Measurements from ENCODE around the gene TRMO. TPM values are rescaled to one million over a fixed set of nuclear protein-coding genes. Genes with fewer than 3 reads are reported as not detected.

The TRMO gene
- total and polyA plus RNA-seq, 2 of the 13 experiments (the other 11 are each of a cell fraction or from before 2014, with no cell fraction given), result 8.7 to 18.6 TPM

DNA sequence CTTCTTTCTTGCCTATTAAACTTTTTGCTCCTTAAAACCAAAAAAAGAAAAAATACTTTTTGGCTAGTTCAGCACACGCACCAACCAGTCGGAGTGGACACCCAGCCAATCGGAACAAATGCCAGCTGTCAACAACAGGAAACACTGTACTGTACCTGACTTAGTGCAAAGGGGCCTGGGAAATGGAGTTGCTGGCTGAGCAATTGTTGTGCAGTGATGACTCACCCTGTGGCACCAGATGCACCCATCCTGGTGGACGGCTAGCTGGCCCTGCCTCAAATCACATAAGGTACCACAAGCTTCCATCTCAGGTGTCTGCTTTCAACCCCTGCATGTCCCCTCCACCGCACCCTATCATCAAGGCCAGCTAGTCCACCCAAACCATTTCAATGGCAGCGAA lies 48.4 kb downstream of the TRMO start:
- H3K4me1 ChIP-seq (ENCODE audit: insufficient read depth, low read length), result peaks cover 15% of the 10 kb centered on the region
- intact Hi-C loops (cut with micrococcal nuclease; ENCODE audit: unreplicated experiment), result no loop called here
- H3K4me3 ChIP-seq (replicated peaks in 1 of 3; ENCODE audit: insufficient read depth in 1 of 3, low read depth in 2 of 3, low read length in 3 of 3), result no peak overlapping the region
- ATAC-seq (no peak), FAIRE-seq (no peak), DNase-seq (ENCODE audit: low spot score) (no peak)
- no peak overlapping the region for H2AFZ ChIP-seq (ENCODE audit: low read length)
- H4K20me1 ChIP-seq (ENCODE audit: insufficient read depth, low read length), result no peaks in the 10 kb centered on the region
- H3K36me3 ChIP-seq (replicated peaks in 1 of 2; ENCODE audit: control insufficient read depth in 1 of 2, insufficient read depth in 2 of 2, low read length in 2 of 2), result no peaks in the 10 kb centered on the region
- no peaks in the 10 kb centered on the region for H3K79me2 ChIP-seq (ENCODE audit: insufficient read depth, low read length)
- CTCF ChIA-PET (ENCODE audit: low intra/inter-chr PET ratio, low total read pairs), result no interaction called here
- no peak overlapping the region for H3K4me2 ChIP-seq (ENCODE audit: low read depth, low read length)
- peaks cover 0 to 7% of the 10 kb centered on the region in 2 experiments; a peak in 1 of 5 replicates for H3K27me3 ChIP-seq (ENCODE audit: control insufficient read depth in 1 of 2, insufficient read depth in 2 of 2, low read length in 2 of 2)
- H3K9ac ChIP-seq (ENCODE audit: insufficient read depth, low read depth, low read length), result no peak overlapping the region
- no TSS peak for BruUV-seq (replicated peaks)
- no peak overlapping the region for H3K27ac ChIP-seq (ENCODE audit: extremely low read length, insufficient read depth, low read length)
- WGBS (ENCODE audit: low lambda C conversion rate), result 60% methylated on average over 6 of the region's 6 CpGs
- in situ Hi-C loops (cut with HindIII; ENCODE audit: extremely low pct_ligation_motif_present, low pct_unique_long_range_greater_than_20kb), result no loop called here
- POLR2A ChIA-PET, result no interaction called here
- no peak for TF ChIP-seq ZBTB20 (CRISPR knock-in tag; IDR thresholded peaks at IDR 0.05; ENCODE audit: borderline replicate concordance, low read depth)
- TF ChIP-seq FOSL2 (CRISPR knock-in tag; IDR thresholded peaks at IDR 0.05), result peak; percentile 72
- no peak for TF ChIP-seq MBNL3 (CRISPR knock-in tag; conservative IDR thresholded peaks at IDR 0.05)
- H3K9me3 ChIP-seq (ENCODE audit: low read length), result no peaks in the 10 kb centered on the region

GRCh38 chr9:97873425-97873824 lies 48.9 kb downstream of the TRMO start:
- no peak overlapping the region for H3K27ac ChIP-seq (ENCODE audit: extremely low read length, insufficient read depth, low read length)
- ChIA-PET POLR2A (no interaction called here), CTCF (ENCODE audit: low intra/inter-chr PET ratio, low total read pairs) (no interaction called here)
- H3K9me3 ChIP-seq (ENCODE audit: low read length), result no peaks in the 10 kb centered on the region
- no TSS peak for BruUV-seq (replicated peaks)
- peaks cover 0 to 7% of the 10 kb centered on the region in 2 experiments; a peak in 1 of 5 replicates for H3K27me3 ChIP-seq (ENCODE audit: control insufficient read depth in 1 of 2, insufficient read depth in 2 of 2, low read length in 2 of 2)
- H3K4me3 ChIP-seq (replicated peaks in 1 of 3; ENCODE audit: insufficient read depth in 1 of 3, low read depth in 2 of 3, low read length in 3 of 3), result no peak overlapping the region
- DNase-seq (ENCODE audit: low spot score) (no peak), ATAC-seq (no peak), FAIRE-seq (no peak)
- no peak overlapping the region for H3K9ac ChIP-seq (ENCODE audit: insufficient read depth, low read depth, low read length)
- H2AFZ ChIP-seq (ENCODE audit: low read length), result no peak overlapping the region
- intact Hi-C loops (cut with micrococcal nuclease; ENCODE audit: unreplicated experiment) (no loop called here), in situ Hi-C loops (cut with HindIII; ENCODE audit: extremely low pct_ligation_motif_present, low pct_unique_long_range_greater_than_20kb) (no loop called here)
- no peak overlapping the region for H3K4me2 ChIP-seq (ENCODE audit: low read depth, low read length)
- WGBS (ENCODE audit: low lambda C conversion rate), result 58% methylated on average over 3 of the region's 3 CpGs
- H3K79me2 ChIP-seq (ENCODE audit: insufficient read depth, low read length), result no peaks in the 10 kb centered on the region
- no peaks in the 10 kb centered on the region for H3K36me3 ChIP-seq (replicated peaks in 1 of 2; ENCODE audit: control insufficient read depth in 1 of 2, insufficient read depth in 2 of 2, low read length in 2 of 2)
- no peaks in the 10 kb centered on the region for H4K20me1 ChIP-seq (ENCODE audit: insufficient read depth, low read length)
- H3K4me1 ChIP-seq (ENCODE audit: insufficient read depth, low read length), result peaks cover 15% of the 10 kb centered on the region
- TF ChIP-seq KDM2A (CRISPR knock-in tag; IDR thresholded peaks at IDR 0.05; ENCODE audit: borderline replicate concordance, low read depth), result no peak
- TF ChIP-seq ZNF235 (CRISPR knock-in tag; IDR thresholded peaks at IDR 0.05; ENCODE audit: borderline replicate concordance), result no peak
- TF ChIP-seq ZNF616 (CRISPR knock-in tag; IDR thresholded peaks at IDR 0.05; ENCODE audit: low read depth), result no peak
- TF ChIP-seq MAX (IDR thresholded peaks at IDR 0.05), result no peak
- TF ChIP-seq, protein P1, sequence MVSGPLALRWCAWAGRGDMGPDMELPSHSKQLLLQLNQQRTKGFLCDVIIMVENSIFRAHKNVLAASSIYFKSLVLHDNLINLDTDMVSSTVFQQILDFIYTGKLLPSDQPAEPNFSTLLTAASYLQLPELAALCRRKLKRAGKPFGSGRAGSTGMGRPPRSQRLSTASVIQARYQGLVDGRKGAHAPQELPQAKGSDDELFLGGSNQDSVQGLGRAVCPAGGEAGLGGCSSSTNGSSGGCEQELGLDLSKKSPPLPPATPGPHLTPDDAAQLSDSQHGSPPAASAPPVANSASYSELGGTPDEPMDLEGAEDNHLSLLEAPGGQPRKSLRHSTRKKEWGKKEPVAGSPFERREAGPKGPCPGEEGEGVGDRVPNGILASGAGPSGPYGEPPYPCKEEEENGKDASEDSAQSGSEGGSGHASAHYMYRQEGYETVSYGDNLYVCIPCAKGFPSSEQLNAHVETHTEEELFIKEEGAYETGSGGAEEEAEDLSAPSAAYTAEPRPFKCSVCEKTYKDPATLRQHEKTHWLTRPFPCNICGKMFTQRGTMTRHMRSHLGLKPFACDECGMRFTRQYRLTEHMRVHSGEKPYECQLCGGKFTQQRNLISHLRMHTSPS (CRISPR knock-in tag; IDR thresholded peaks at IDR 0.05; ENCODE audit: low read depth), result no peak
- no peak for TF ChIP-seq CSRNP1 (CRISPR knock-in tag; IDR thresholded peaks at IDR 0.05)
- TF ChIP-seq PLSCR1 (CRISPR knock-in tag; IDR thresholded peaks at IDR 0.05; ENCODE audit: borderline replicate concordance), result no peak
- TF ChIP-seq ZBTB10 (CRISPR knock-in tag; IDR thresholded peaks at IDR 0.05; ENCODE audit: borderline replicate concordance), result no peak
